Panc1 (cell line): ENCODE measurements around the gene ITGB4. TPM values are rescaled to one million over a fixed set of nuclear protein-coding genes. Genes with fewer than 3 reads are reported as not detected.
"Not testable (repeated sequence)": the region's sequence is repeated elsewhere in the genome, so short reads cannot be mapped to it uniquely, and the experiment has no call there.

Experiments
- ATAC-seq: fragments of 200-7000 bp; cut with Tn5 transposase; 2 replicates; pipeline ENCODE4 v1.9.1; 2020; ENCODE audit warnings: mild to moderate bottlenecking, moderate library complexity
- BruUV-seq: library from RNA; stranded (reverse); fragments of 400-500 nt; replicated peaks from 2 replicates; lab custom pipeline; 2021; lab: Mats Ljungman, UMichigan
- CTCF ChIA-PET: fragments of 300-600 bp; sonication (Branson Sonifier 250); formaldehyde crosslinking; loops from one replicate; lab custom pipeline; 2022; ENCODE audit warnings: antibody characterized with exemption; lab: Charles Lee
- POLR2A ChIA-PET: fragments of 300-600 bp; sonication (Branson Sonifier 250); formaldehyde crosslinking; loops from one replicate; lab custom pipeline; 2022; ENCODE audit warnings: antibody characterized with exemption; lab: Charles Lee
- DNase-seq: peaks from one replicate; pipeline ENCODE4 v3.0.0-alpha.2; 2010; ENCODE audit warnings: low read depth, low spot score
- H3K27ac ChIP-seq: 2 replicates; pipeline ENCODE4 v1.5.1; 2011; ENCODE audit warnings: mild to moderate bottlenecking, low read length, inconsistent platforms
- H3K27me3 ChIP-seq: fragments of 200-500 bp; sonication (Bioruptor generic); 2 replicates; pipeline ENCODE4 v1.6.0; 2014; ENCODE audit warnings: low read length, inconsistent platforms; ENCODE audit not compliant: control insufficient read depth, insufficient read depth
- H3K36me3 ChIP-seq: fragments of 200-500 bp; sonication (Bioruptor generic); 2 replicates; pipeline ENCODE4 v1.5.1; 2014; ENCODE audit warnings: inconsistent platforms, mild to moderate bottlenecking, low read length, moderate library complexity; ENCODE audit not compliant: control insufficient read depth, insufficient read depth
- H3K4me1 ChIP-seq: 2 replicates; pipeline ENCODE4 v1.5.1; 2011; ENCODE audit warnings: inconsistent platforms, mild to moderate bottlenecking, low read length, moderate library complexity; ENCODE audit not compliant: control insufficient read depth, insufficient read depth
- H3K4me3 ChIP-seq, 2 experiments: 2 replicates each; pipeline ENCODE4 v1.5.1; 2011 to 2012; ENCODE audit warnings: low read depth in 2 of 2, low read length in 2 of 2, mild to moderate bottlenecking in 2 of 2, inconsistent platforms in 1 of 2, moderate library complexity in 1 of 2
- H3K9me3 ChIP-seq: fragments of 200-500 bp; sonication (Bioruptor generic); 2 replicates; pipeline ENCODE4 v1.5.1; 2014; ENCODE audit warnings: low read depth, mild to moderate bottlenecking, inconsistent platforms, low read length, moderate library complexity; ENCODE audit not compliant: control insufficient read depth, insufficient read depth
- CTCF ChIP-seq: fragments of 450-650 bp; IDR thresholded peaks from 2 replicates; pipeline ENCODE4 v1.5.1; 2017; ENCODE audit warnings: mild to moderate bottlenecking
- POLR2AphosphoS5 ChIP-seq: IDR thresholded peaks from 2 replicates; pipeline ENCODE4 v1.6.1; 2012; ENCODE audit warnings: mild to moderate bottlenecking, low read depth, low read length, moderate library complexity
- REST ChIP-seq, 2 experiments: IDR thresholded peaks; 2 replicates each; pipeline ENCODE4 v1.6.1; 2011 to 2012; ENCODE audit warnings: low read depth in 2 of 2, control low read depth in 1 of 2, low read length in 1 of 2, mild to moderate bottlenecking in 1 of 2, moderate library complexity in 1 of 2; ENCODE audit not compliant: insufficient read depth in 1 of 2
- SIN3A ChIP-seq: IDR thresholded peaks from 2 replicates; pipeline ENCODE4 v1.6.1; 2012; ENCODE audit warnings: low read depth, mild to moderate bottlenecking, low read length, moderate library complexity, borderline replicate concordance; ENCODE audit not compliant: insufficient read depth
- TCF7L2 ChIP-seq: IDR thresholded peaks from 2 replicates; pipeline ENCODE4 v1.6.1; 2011; ENCODE audit warnings: mild to moderate bottlenecking, low read depth, low read length, inconsistent platforms
- in situ Hi-C: cut with HindIII; loops from 2 replicates; pipeline ENCODE4 v1.10.0; 2016; ENCODE audit warnings: low sequenced_read_pairs, low pct_unique_long_range_greater_than_20kb
- intact Hi-C: fragments of 100-400 bp; cut with micrococcal nuclease; formaldehyde crosslinking; loops from one replicate; pipeline ENCODE4 v1.10.0; 2022; ENCODE audit not compliant: unreplicated experiment
- total RNA-seq: library from RNA; stranded (reverse); gene quantifications from one replicate; pipeline ENCODE4 v1.2.1, GENCODE V29; 2021; ENCODE audit not compliant: unreplicated experiment

Gene ITGB4
- total RNA-seq, 1 experiment from 2014 or later: 100 TPM

GRCh38 chr17:75759457-75759856, 38.2 kb downstream of the ITGB4 start:
- no TSS peak for BruUV-seq
- Histone ChIP-seq H3K36me3 (no peaks in the 10 kb centered on the region), H3K4me3 (no peak overlapping the region), H3K9me3 (no peaks in the 10 kb centered on the region), H3K27me3 (no peaks in the 10 kb centered on the region), H3K4me1 (peaks cover 17% of the 10 kb centered on the region), H3K27ac (no peak overlapping the region)
- ChIA-PET CTCF (interaction anchor here (0.9 kb wide), 1 partner anchor 175 kb away, joined by 5 read pairs; no protein-coding TSS in a partner anchor), POLR2A (no interaction called here)
- TF ChIP-seq POLR2AphosphoS5: no peak
- TF ChIP-seq SIN3A: no peak
- TF ChIP-seq TCF7L2: no peak
- TF ChIP-seq REST (IDR thresholded peaks at IDR 0.05; ENCODE audit: insufficient read depth in 1 of 2, low read depth in 2 of 2, low read length in 1 of 2): no peak
- TF ChIP-seq CTCF: no peak
- intact Hi-C loops: no loop called here
- ATAC-seq: no peak
- in situ Hi-C loops: no loop called here
- no peak for DNase-seq

- POLR2A ChIA-PET, BruUV-seq, in situ Hi-C loops, H3K4me3 ChIP-seq, H3K36me3 ChIP-seq, H3K27me3 ChIP-seq, H3K27ac ChIP-seq, DNase-seq, H3K9me3 ChIP-seq, ATAC-seq, intact Hi-C loops: not testable (repeated sequence)
- CTCF ChIA-PET: interaction anchor here (0.7 to 0.9 kb wide), 2 partner anchors 130 to 176 kb away, joined by 5 to 7 read pairs; no protein-coding TSS in a partner anchor
- peaks cover 13% of the 10 kb centered on the region for H3K4me1 ChIP-seq
These were observed 38.9 kb downstream of the ITGB4 start for GRCh38 chr17:75759978-75760640.
